PC-9 (cell line): ENCODE data around the gene DIDO1. TPM values are rescaled to one million over a fixed set of nuclear protein-coding genes. Genes with fewer than 3 reads are reported as not detected.

Experiments
- BruUV-seq: library from RNA; stranded (reverse); fragments of 400-500 nt; replicated peaks from 2 replicates; lab custom pipeline; 2021; lab: Mats Ljungman, UMichigan
- CTCF ChIA-PET: fragments of 300-600 bp; sonication (Branson Sonifier 250); formaldehyde crosslinking; loops from one replicate; lab custom pipeline; 2022; ENCODE audit warnings: antibody characterized with exemption; lab: Charles Lee
- POLR2A ChIA-PET: fragments of 300-600 bp; sonication (Branson Sonifier 250); formaldehyde crosslinking; loops from one replicate; lab custom pipeline; 2022; ENCODE audit warnings: antibody characterized with exemption; ENCODE audit not compliant: unreplicated experiment; lab: Charles Lee
- DNase-seq, 2 experiments: peaks; one replicate each; pipeline versions ENCODE4 v3.0.0 to v3.0.0-alpha.2; 2015 to 2022; ENCODE audit warnings: mixed read lengths in 1 of 2
- H2AFZ ChIP-seq: fragments of 200-600 bp; sonication (generic); 2 replicates; pipeline ENCODE4 v1.8.1; 2017; ENCODE audit warnings: antibody characterized with exemption
- H3F3A ChIP-seq: fragments of 200-600 bp; sonication (generic); 2 replicates; pipeline ENCODE4 v1.8.1; 2017; ENCODE audit warnings: antibody characterized with exemption, mild to moderate bottlenecking, low read depth; ENCODE audit not compliant: insufficient read depth
- H3K27ac ChIP-seq: fragments of 200-600 bp; sonication (generic); 2 replicates; pipeline ENCODE4 v1.6.1; 2016; ENCODE audit warnings: mixed run types
- H3K27me3 ChIP-seq: fragments of 200-600 bp; sonication (generic); 2 replicates; pipeline ENCODE4 v1.6.1; 2016; ENCODE audit warnings: low read depth, mixed run types; ENCODE audit not compliant: insufficient read depth
- H3K36me3 ChIP-seq: fragments of 200-600 bp; sonication (generic); 2 replicates; pipeline ENCODE4 v1.6.1; 2016; ENCODE audit warnings: low read depth, mixed run types
- H3K4me1 ChIP-seq: fragments of 200-600 bp; sonication (generic); replicated peaks from 2 replicates; pipeline ENCODE4 v1.6.1; 2016; ENCODE audit warnings: mixed run types; ENCODE audit not compliant: insufficient read depth
- H3K4me2 ChIP-seq: fragments of 200-600 bp; sonication (generic); 2 replicates; pipeline ENCODE4 v1.6.1; 2017; ENCODE audit warnings: mixed run types
- H3K4me3 ChIP-seq: fragments of 200-600 bp; sonication (generic); 2 replicates; pipeline ENCODE4 v1.6.1; 2016; ENCODE audit warnings: mixed run types
- H3K79me2 ChIP-seq: fragments of 200-600 bp; sonication (generic); 2 replicates; pipeline ENCODE4 v1.6.1; 2017; ENCODE audit warnings: low read depth, mixed run types
- H3K9me2 ChIP-seq: fragments of 200-600 bp; sonication (generic); 2 replicates; pipeline ENCODE4 v1.8.1; 2017; ENCODE audit warnings: mild to moderate bottlenecking; ENCODE audit not compliant: insufficient read depth
- H3K9me3 ChIP-seq: fragments of 200-600 bp; sonication (generic); 2 replicates; pipeline ENCODE4 v1.8.1; 2016; ENCODE audit warnings: low read depth; ENCODE audit not compliant: insufficient read depth
- H4K20me1 ChIP-seq: fragments of 200-600 bp; sonication (generic); 2 replicates; pipeline ENCODE4 v1.8.1; 2017; ENCODE audit not compliant: insufficient read depth
- EZH2 ChIP-seq: fragments of 200-600 bp; sonication (generic); IDR thresholded peaks from 2 replicates; pipeline ENCODE4 v1.8.0; 2017; ENCODE audit warnings: antibody characterized with exemption, low read depth
- intact Hi-C: fragments of 100-400 bp; cut with micrococcal nuclease; formaldehyde crosslinking; loops from one replicate; pipeline ENCODE4 v1.10.0; 2022; ENCODE audit not compliant: unreplicated experiment
- total RNA-seq: library from RNA; stranded (reverse); gene quantifications from 2 replicates; pipeline ENCODE4 v1.2.3, GENCODE V29; 2021
- TF ChIP-seq, protein P1 (sequence below): fragments of 200-600 bp; sonication (generic); conservative IDR thresholded peaks from 2 replicates; pipeline ENCODE4 v1.6.1; 2017; ENCODE audit warnings: mixed run types, antibody characterized with exemption, mild to moderate bottlenecking, moderate library complexity

Gene DIDO1
- total RNA-seq, 1 experiment from 2014 or later, result 61.4 TPM

DNA sequence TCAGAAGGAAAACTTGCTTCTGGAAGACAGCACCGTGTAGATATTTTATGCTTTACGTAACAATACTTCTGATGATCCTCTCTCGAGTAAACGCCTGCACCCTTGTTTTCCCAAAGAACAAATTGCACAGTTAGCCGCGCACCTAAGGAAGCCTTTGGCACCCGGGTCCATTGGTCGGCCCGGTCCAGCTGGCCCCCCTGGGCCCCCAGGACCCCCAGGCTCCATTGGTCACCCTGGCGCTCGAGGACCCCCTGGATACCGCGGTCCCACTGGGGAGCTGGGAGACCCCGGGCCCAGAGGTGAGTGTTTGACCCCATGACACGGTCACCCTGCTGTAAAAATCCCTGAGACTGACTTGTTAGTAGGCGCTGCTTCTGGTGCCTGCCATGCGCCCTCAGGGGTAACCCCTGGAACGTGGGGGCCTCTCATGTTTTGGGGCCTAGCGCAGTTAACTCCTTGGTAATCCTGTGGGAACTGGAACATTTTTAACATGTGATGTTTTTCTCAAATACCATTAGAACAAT is 89.3 kb downstream of the DIDO1 start:
- Histone ChIP-seq H3K4me2 (no peak overlapping the region), H3K4me1 (peaks cover 31% of the 10 kb centered on the region), H3K9me2 (no peaks in the 10 kb centered on the region), H4K20me1 (no peaks in the 10 kb centered on the region), H3K36me3 (no peaks in the 10 kb centered on the region), H3K4me3 (no peak overlapping the region), H3K27me3 (no peaks in the 10 kb centered on the region), H3K27ac (no peak overlapping the region), H3K9me3 (no peaks in the 10 kb centered on the region), H3F3A (peaks cover 21% of the 10 kb centered on the region; the same call in 1 of the 2 replicates), H3K79me2 (no peaks in the 10 kb centered on the region), H2AFZ (no peak overlapping the region)
- intact Hi-C loops, result no loop called here
- no peak for DNase-seq
- CTCF ChIA-PET, result no interaction called here
- TF ChIP-seq, protein P1, sequence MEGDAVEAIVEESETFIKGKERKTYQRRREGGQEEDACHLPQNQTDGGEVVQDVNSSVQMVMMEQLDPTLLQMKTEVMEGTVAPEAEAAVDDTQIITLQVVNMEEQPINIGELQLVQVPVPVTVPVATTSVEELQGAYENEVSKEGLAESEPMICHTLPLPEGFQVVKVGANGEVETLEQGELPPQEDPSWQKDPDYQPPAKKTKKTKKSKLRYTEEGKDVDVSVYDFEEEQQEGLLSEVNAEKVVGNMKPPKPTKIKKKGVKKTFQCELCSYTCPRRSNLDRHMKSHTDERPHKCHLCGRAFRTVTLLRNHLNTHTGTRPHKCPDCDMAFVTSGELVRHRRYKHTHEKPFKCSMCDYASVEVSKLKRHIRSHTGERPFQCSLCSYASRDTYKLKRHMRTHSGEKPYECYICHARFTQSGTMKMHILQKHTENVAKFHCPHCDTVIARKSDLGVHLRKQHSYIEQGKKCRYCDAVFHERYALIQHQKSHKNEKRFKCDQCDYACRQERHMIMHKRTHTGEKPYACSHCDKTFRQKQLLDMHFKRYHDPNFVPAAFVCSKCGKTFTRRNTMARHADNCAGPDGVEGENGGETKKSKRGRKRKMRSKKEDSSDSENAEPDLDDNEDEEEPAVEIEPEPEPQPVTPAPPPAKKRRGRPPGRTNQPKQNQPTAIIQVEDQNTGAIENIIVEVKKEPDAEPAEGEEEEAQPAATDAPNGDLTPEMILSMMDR, result no peak
- TF ChIP-seq EZH2, result no peak
- POLR2A ChIA-PET, result no interaction called here
- no TSS peak for BruUV-seq

DNA sequence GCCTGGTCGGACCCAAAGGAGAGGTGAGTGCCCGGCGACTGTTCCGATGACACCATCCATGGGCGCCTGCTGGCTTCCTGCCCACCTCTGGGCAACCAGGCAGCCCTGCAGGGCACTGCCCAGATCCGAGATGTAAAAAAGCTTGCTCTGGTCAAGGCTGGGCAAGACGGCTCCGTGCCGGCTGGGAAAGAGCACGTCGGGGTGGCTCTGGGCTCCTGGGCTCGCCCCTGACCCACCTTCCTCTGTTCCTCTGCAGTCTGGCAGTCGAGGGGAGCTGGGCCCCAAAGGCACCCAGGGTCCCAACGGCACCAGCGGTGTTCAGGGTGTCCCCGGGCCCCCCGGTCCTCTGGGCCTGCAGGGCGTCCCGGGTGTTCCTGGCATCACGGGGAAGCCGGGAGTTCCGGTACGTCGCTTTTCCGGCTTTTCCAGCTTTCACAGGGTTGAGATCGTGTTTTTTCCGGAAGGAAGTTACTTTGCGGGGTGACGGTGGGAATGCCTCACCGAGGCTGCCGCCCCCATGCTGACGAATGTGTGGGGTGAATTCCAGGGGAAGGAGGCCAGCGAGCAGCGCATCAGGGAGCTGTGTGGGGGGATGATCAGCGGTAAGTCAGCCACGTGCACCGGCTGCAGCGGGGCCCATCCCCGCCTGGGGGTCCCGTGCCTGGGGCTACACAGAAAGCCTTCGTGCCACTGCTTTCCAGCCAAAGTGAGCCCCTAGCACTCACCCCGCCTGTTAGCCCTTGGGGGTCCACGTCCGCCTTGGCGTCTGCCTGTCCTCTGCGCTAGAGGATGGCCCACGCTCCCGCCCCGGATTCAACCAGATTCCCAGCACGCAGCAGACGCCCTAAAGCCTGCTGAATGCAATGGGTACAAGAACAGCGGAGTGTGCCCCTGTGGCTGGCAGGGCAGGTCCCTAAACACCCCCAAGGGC is 90.1 kb downstream of the DIDO1 start:
- Histone ChIP-seq H3K4me2 (no peak overlapping the region), H3K79me2 (no peaks in the 10 kb centered on the region), H3F3A (peaks cover 22% of the 10 kb centered on the region; the same call in 1 of the 2 replicates), H3K9me3 (no peaks in the 10 kb centered on the region), H2AFZ (no peak overlapping the region), H3K9me2 (no peaks in the 10 kb centered on the region), H3K36me3 (no peaks in the 10 kb centered on the region), H3K4me3 (no peak overlapping the region), H3K4me1 (peaks cover 39% of the 10 kb centered on the region), H3K27ac (no peak overlapping the region), H4K20me1 (no peaks in the 10 kb centered on the region), H3K27me3 (no peaks in the 10 kb centered on the region)
- TF ChIP-seq, protein P1, result no peak
- no peak for TF ChIP-seq EZH2
- DNase-seq, result no peak
- CTCF ChIA-PET, result no interaction called here
- intact Hi-C loops, result no loop called here
- no TSS peak for BruUV-seq
- POLR2A ChIA-PET, result no interaction called here

DNA sequence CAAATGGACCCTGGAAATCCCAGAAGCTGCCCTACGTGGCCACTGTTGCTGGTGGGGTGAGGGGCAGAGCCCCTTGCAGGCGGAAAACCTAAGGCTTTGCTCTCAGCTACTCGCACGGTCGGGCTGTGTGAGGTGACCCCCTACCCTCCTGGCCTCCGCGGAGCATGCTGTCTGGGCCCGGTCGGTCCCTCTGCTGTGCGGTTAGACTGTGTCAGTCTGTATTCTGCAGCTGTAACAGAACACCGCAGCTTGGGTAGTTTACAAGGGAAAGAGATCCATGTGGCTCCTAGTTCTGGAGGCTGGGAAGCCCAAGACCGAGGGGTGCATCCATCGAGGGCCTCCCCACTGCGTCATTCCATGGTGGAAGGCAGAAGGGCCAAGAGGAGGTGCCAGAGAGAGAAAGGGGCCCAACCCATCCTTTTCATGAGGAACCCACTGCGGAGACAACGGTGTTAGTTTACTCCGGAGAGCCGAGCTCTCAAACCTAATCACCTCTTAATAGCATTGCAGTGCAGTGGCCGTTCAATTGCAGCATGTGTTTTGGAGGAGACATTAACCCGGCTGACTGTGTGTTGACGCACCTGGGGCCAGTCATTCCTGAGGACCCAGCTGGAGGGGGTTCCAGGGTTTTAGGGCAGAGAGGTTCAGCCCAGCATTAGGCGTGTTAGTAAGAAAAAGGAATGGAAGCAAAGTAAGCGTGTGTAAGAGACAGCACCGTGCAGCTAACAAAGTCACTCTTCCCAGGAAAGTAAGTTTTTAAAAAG is 91.2 kb downstream of the DIDO1 start:
- no peaks in the 10 kb centered on the region for H3K79me2 ChIP-seq
- intact Hi-C loops, result no loop called here
- DNase-seq, result no peak
- CTCF ChIA-PET, result no interaction called here
- H3K27me3 ChIP-seq, result no peaks in the 10 kb centered on the region
- no peak overlapping the region for H3K27ac ChIP-seq
- H4K20me1 ChIP-seq, result no peaks in the 10 kb centered on the region
- peaks cover 44% of the 10 kb centered on the region for H3K4me1 ChIP-seq
- H3F3A ChIP-seq, result peaks cover 24% of the 10 kb centered on the region; the same call in 1 of the 2 replicates
- H3K4me3 ChIP-seq, result no peak overlapping the region
- H3K9me2 ChIP-seq, result no peaks in the 10 kb centered on the region
- no TSS peak for BruUV-seq
- H3K36me3 ChIP-seq, result no peaks in the 10 kb centered on the region
- TF ChIP-seq, protein P1, result no peak
- TF ChIP-seq EZH2, result no peak
- no peaks in the 10 kb centered on the region for H3K9me3 ChIP-seq
- POLR2A ChIA-PET, result interaction anchor here (0.6 kb wide), 2 partner anchors 10 to 1017 kb away, joined by 3 to 4 read pairs; no protein-coding TSS in a partner anchor
- no peak overlapping the region for H3K4me2 ChIP-seq
- H2AFZ ChIP-seq, result no peak overlapping the region
